HepG2 (cell line): ENCODE results near the gene RABGGTB. TPM values are rescaled to one million over a fixed set of nuclear protein-coding genes. Genes with fewer than 3 reads are reported as not detected.

Source experiments
- ARNTL ChIP-seq: sonication (generic); formaldehyde crosslinking; IDR thresholded peaks from 2 replicates; pipeline ENCODE4 v1.4.0; 2020; ENCODE audit warnings: mild to moderate bottlenecking, missing genetic modification reagents
- HNRNPL ChIP-seq: fragments of 200-400 bp; formaldehyde crosslinking; IDR thresholded peaks from 2 replicates; pipeline ENCODE4 v1.6.1; 2017; ENCODE audit warnings: mild to moderate bottlenecking, low read depth, low read length
- KLF15 ChIP-seq: sonication (generic); formaldehyde crosslinking; IDR thresholded peaks from 2 replicates; pipeline ENCODE4 v1.8.1; 2023; ENCODE audit warnings: borderline replicate concordance, mild to moderate bottlenecking, inconsistent platforms, missing genetic modification reagents, mixed read lengths
- MBD4 ChIP-seq: IDR thresholded peaks from 2 replicates; pipeline ENCODE4 v1.6.1; 2012; ENCODE audit warnings: low read length, inconsistent platforms, borderline replicate concordance
- NR3C1 ChIP-seq: sonication (generic); formaldehyde crosslinking; IDR thresholded peaks from 2 replicates; pipeline ENCODE4 v1.4.0; 2020; ENCODE audit warnings: missing genetic modification reagents
- ZFP36 ChIP-seq: fragments of 150-350 bp; IDR thresholded peaks from 2 replicates; pipeline ENCODE4 v1.6.1; 2018; ENCODE audit warnings: borderline replicate concordance, low read length, low read depth; ENCODE audit not compliant: partially characterized antibody
- ZNF17 ChIP-seq: sonication (generic); formaldehyde crosslinking; IDR thresholded peaks from 2 replicates; pipeline ENCODE4 v1.5.0; 2020; ENCODE audit warnings: mild to moderate bottlenecking, missing genetic modification reagents
- ZNF263 ChIP-seq: sonication (generic); formaldehyde crosslinking; IDR thresholded peaks from 2 replicates; pipeline ENCODE4 v1.4.0; 2020; ENCODE audit warnings: missing genetic modification reagents
- ZNF432 ChIP-seq: sonication (generic); formaldehyde crosslinking; IDR thresholded peaks from 2 replicates; pipeline ENCODE4 v1.5.0; 2020; ENCODE audit warnings: missing genetic modification reagents, mild to moderate bottlenecking, borderline replicate concordance
- ZNF781 ChIP-seq: sonication (generic); formaldehyde crosslinking; IDR thresholded peaks from 2 replicates; pipeline ENCODE4 v1.5.1; 2020; ENCODE audit warnings: borderline replicate concordance, mild to moderate bottlenecking, missing genetic modification reagents; ENCODE audit errors: not compliant biosample characterization
- ZNF879 ChIP-seq: sonication (generic); formaldehyde crosslinking; IDR thresholded peaks from 2 replicates; pipeline ENCODE4 v1.8.1; 2023; ENCODE audit warnings: missing genetic modification reagents
- ZNF891 ChIP-seq: sonication (generic); formaldehyde crosslinking; IDR thresholded peaks from 2 replicates; pipeline ENCODE4 v1.5.0; 2020; ENCODE audit warnings: mild to moderate bottlenecking, missing genetic modification reagents
- polyA plus RNA-seq, 8 experiments: library from polyadenylated mRNA; depleted of rRNA in 3 of 8; stranded (reverse) in 7 of 8; unstranded in 1 of 8; fragments of >200 nt; fragmentation: Illumina TruSeq in 4 of 8; extraction: Trizol in 4 of 8; gene quantifications; 2 replicates each; pipeline versions ENCODE4 v1.2.1 to v1.2.3, GENCODE V29; 2011 to 2016; ENCODE audit warnings: low read depth in 4 of 8, missing spikeins in 1 of 8, mixed read lengths in 1 of 8; ENCODE audit not compliant: insufficient read depth in 1 of 8
- total RNA-seq, 5 experiments: library from RNA; depleted of rRNA; stranded (reverse); fragments of >200 nt; fragmentation: Illumina TruSeq; extraction: Trizol; gene quantifications; 2 replicates each; pipeline ENCODE4 v1.2.3, GENCODE V29; 2016; ENCODE audit warnings: low read depth in 1 of 5
- TF ChIP-seq, protein P1 (sequence below): sonication (generic); formaldehyde crosslinking; IDR thresholded peaks from 2 replicates; pipeline ENCODE4 v1.5.1; 2020; ENCODE audit warnings: mild to moderate bottlenecking, moderate library complexity, missing genetic modification reagents
- TF ChIP-seq, protein P2 (sequence below), 2 experiments: sonication (generic) in 1 of 2; formaldehyde crosslinking in 1 of 2; IDR thresholded peaks; 2 replicates each; pipeline versions ENCODE4 v1.4.0 to v1.6.1; 2018 to 2020; ENCODE audit warnings: missing genetic modification reagents in 2 of 2, borderline replicate concordance in 1 of 2, low read depth in 1 of 2, mild to moderate bottlenecking in 1 of 2, missing biosample characterization in 1 of 2
- TF ChIP-seq, protein P3 (sequence below): sonication (generic); formaldehyde crosslinking; IDR thresholded peaks from 2 replicates; pipeline ENCODE4 v1.8.1; 2023; ENCODE audit warnings: missing genetic modification reagents, mild to moderate bottlenecking, borderline replicate concordance
- TF ChIP-seq, protein P4 (sequence below): sonication (generic); formaldehyde crosslinking; IDR thresholded peaks from 2 replicates; pipeline ENCODE4 v1.4.0; 2020; ENCODE audit warnings: missing genetic modification reagents, borderline replicate concordance
- TF ChIP-seq, protein P5 (sequence below): sonication (generic); formaldehyde crosslinking; IDR thresholded peaks from 2 replicates; pipeline ENCODE4 v1.5.0; 2020; ENCODE audit warnings: missing genetic modification reagents

The RABGGTB gene
- total and polyA plus RNA-seq, 2 of the 13 experiments (the other 11 are each of a cell fraction or from before 2014, with no cell fraction given): 185 to 290 TPM

DNA sequence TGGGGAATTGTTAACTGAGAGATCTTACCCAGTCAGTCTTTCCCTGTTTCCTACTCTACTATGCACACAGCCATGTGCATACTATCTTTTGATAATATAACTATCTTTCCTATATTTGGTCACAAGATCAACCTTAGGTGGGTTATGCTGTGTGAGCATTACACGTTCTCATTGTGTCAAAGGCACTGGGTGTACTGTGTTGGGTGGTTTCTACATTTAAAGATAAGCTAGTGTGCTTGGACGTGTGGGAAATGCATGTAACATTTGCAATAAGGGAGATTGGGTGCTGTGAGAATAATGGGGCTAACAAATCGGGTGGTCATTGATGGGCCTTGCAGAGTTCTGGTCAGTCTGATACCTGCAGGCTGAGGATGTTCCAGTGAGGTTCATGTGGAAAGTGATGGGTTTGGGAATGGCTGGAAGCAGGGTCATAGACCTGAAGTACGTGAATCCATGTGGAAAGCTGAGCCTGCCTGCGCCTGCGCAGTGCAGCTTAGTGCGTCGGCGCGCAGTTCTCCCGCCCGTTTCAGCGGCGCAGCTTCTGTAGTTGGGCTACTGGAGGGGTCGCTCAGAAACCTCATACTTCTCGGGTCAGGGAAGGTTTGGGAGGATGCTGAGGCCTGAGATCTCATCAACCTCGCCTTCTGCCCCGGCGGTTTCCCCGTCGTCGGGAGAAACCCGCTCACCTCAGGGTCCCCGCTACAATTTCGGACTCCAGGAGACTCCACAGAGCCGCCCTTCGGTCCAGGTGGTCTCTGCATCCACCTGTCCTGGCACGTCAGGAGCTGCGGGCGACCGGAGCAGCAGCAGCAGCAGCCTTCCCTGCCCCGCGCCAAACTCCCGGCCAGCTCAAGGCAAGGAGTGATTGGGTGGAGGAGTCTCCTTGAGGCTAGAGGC, 10.6 kb downstream of the RABGGTB start, which contains the start of gene MSH4 (continued):
- TF ChIP-seq, protein P1, sequence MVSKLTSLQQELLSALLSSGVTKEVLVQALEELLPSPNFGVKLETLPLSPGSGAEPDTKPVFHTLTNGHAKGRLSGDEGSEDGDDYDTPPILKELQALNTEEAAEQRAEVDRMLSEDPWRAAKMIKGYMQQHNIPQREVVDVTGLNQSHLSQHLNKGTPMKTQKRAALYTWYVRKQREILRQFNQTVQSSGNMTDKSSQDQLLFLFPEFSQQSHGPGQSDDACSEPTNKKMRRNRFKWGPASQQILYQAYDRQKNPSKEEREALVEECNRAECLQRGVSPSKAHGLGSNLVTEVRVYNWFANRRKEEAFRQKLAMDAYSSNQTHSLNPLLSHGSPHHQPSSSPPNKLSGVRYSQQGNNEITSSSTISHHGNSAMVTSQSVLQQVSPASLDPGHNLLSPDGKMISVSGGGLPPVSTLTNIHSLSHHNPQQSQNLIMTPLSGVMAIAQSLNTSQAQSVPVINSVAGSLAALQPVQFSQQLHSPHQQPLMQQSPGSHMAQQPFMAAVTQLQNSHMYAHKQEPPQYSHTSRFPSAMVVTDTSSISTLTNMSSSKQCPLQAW (CRISPR knock-in tag): no peak
- TF ChIP-seq ZNF879 (CRISPR knock-in tag) (peak; percentile 42; the same call in 1 of the 2 replicates), ZNF781 (CRISPR knock-in tag) (peak; percentile 22), ZNF432 (CRISPR knock-in tag) (no peak), ZNF263 (CRISPR knock-in tag) (no peak), MBD4 (peak; percentile 93; the same call in 1 of the 2 replicates), ARNTL (no peak), HNRNPL (no peak), ZFP36 (no peak), NR3C1 (CRISPR knock-in tag) (no peak), ZNF17 (CRISPR knock-in tag) (no peak), KLF15 (CRISPR knock-in tag) (no peak), ZNF891 (CRISPR knock-in tag) (no peak)
- TF ChIP-seq, protein P2, sequence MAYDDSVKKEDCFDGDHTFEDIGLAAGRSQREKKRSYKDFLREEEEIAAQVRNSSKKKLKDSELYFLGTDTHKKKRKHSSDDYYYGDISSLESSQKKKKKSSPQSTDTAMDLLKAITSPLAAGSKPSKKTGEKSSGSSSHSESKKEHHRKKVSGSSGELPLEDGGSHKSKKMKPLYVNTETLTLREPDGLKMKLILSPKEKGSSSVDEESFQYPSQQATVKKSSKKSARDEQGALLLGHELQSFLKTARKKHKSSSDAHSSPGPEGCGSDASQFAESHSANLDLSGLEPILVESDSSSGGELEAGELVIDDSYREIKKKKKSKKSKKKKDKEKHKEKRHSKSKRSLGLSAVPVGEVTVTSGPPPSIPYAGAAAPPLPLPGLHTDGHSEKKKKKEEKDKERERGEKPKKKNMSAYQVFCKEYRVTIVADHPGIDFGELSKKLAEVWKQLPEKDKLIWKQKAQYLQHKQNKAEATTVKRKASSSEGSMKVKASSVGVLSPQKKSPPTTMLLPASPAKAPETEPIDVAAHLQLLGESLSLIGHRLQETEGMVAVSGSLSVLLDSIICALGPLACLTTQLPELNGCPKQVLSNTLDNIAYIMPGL (CRISPR knock-in tag; IDR thresholded peaks at IDR 0.05; ENCODE audit: borderline replicate concordance in 1 of 2, low read depth in 1 of 2): no peak
- TF ChIP-seq, protein P3, sequence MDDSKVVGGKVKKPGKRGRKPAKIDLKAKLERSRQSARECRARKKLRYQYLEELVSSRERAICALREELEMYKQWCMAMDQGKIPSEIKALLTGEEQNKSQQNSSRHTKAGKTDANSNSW (CRISPR knock-in tag): 0 out of 2 replicates have a peak, but pooled peaks have one; percentile 51
- TF ChIP-seq, protein P4, sequence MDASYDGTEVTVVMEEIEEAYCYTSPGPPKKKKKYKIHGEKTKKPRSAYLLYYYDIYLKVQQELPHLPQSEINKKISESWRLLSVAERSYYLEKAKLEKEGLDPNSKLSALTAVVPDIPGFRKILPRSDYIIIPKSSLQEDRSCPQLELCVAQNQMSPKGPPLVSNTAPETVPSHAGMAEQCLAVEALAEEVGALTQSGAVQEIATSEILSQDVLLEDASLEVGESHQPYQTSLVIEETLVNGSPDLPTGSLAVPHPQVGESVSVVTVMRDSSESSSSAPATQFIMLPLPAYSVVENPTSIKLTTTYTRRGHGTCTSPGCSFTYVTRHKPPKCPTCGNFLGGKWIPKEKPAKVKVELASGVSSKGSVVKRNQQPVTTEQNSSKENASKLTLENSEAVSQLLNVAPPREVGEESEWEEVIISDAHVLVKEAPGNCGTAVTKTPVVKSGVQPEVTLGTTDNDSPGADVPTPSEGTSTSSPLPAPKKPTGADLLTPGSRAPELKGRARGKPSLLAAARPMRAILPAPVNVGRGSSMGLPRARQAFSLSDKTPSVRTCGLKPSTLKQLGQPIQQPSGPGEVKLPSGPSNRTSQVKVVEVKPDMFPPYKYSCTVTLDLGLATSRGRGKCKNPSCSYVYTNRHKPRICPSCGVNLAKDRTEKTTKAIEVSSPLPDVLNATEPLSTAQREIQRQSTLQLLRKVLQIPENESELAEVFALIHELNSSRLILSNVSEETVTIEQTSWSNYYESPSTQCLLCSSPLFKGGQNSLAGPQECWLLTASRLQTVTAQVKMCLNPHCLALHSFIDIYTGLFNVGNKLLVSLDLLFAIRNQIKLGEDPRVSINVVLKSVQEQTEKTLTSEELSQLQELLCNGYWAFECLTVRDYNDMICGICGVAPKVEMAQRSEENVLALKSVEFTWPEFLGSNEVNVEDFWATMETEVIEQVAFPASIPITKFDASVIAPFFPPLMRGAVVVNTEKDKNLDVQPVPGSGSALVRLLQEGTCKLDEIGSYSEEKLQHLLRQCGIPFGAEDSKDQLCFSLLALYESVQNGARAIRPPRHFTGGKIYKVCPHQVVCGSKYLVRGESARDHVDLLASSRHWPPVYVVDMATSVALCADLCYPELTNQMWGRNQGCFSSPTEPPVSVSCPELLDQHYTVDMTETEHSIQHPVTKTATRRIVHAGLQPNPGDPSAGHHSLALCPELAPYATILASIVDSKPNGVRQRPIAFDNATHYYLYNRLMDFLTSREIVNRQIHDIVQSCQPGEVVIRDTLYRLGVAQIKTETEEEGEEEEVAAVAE (CRISPR knock-in tag): no peak
- TF ChIP-seq, protein P5, sequence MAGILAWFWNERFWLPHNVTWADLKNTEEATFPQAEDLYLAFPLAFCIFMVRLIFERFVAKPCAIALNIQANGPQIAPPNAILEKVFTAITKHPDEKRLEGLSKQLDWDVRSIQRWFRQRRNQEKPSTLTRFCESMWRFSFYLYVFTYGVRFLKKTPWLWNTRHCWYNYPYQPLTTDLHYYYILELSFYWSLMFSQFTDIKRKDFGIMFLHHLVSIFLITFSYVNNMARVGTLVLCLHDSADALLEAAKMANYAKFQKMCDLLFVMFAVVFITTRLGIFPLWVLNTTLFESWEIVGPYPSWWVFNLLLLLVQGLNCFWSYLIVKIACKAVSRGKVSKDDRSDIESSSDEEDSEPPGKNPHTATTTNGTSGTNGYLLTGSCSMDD (CRISPR knock-in tag): no peak
